Measurements from ENCODE around the gene SOS2.

Gene SOS2

DNA sequence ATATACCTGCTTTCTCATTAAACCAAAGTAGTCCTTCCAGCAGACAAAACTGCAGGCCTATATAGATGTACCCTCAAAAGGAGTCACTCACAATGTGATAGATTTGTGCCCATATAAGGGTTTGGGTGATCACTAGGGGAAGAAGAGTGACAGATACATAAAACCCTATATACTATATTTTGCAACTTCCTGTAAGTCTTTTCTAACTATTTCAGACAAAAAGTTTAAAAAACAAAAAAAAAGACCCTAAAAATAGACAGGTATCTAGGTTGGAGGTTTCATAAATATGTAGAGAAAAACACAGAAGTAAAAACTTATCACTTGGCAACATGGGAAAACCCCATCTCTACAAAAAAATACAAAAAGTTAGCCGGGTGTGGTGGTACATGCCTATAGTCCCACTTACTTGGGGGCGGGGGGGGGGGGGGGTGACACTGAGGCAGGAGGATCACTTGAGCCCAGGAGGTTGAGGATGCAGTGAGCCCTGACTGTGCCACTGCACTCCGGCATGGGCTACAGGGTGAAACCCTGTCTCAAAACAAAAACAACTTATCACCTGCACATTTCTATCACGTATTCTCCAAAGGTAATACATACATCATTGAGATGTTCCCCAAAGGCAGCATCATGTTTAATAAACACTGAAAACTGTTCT is 117.9 kb downstream of the SOS2 start:
- DNase-seq: no peak

DNA sequence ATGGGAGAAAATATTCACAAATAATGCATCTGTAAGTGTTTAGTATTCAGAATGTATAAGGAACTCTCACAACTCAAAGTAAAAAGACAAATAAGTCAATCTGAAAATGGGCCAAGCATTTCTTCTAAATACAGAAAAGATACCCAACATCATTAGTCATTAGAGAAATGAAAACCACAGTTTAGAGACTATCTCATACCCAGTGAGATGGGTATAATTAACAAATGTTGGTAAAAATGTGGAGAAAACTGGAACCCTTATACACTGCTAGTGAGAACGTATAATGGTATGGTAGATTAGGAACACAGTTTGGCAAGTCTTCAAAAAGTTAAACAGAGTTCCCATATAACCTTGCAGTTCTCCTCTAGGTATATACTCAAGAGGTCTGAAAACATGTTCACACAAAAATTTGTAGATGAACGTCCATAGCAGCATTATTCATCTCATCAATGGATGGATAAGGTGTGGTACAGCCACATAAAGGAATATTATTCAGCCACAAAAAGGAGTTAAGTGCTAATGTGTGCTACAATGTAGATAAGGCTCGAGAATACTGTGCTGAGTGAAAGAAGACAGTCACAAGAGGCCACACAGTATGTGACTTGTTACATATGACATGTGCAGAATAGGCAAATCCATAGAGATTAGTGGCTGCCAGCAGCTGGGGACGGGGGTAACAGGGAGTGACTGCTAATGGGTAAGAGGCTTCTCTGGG is 120.9 kb downstream of the SOS2 start:
- DNase-seq: no peak

DNA sequence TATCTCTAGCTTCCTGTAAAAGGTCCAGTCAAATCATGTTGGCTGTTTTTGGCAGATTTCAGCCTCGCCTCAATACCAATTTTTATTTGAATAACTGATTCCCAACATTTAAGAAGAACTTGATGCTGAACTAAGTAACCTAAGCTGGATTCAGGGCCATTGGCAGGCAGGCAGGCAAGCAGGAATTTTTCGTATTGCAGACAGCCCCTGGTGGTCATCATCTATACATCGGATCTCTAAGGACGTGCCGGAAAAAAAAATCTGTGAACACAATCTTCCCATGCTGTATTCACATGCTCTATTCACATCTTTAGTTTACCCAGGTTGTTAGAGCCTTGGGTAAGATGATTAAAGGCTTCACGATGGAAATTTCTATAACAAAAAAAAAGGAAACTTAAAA is 122.0 kb downstream of the SOS2 start:
- DNase-seq: no peak

DNA sequence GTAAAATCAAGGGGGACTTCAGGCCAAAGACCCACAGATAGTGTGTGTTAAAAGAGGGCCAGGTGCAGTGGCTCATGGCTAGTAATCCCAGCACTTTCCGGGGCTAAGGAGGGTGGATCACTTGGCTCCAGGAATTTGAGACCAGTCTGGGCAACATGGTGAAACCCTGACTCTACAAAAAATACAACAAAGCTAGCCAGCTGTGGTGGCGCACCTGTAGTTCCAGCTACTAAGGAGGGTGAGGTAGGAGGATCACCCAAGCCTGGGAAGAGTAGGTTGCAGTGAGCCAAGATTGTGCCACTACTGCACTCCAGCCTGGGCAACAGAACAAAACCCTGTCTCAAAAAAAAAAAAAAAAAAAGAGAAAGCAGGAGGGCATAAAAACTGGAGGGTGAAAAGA is 123.5 kb downstream of the SOS2 start:
- DNase-seq: no peak

DNA sequence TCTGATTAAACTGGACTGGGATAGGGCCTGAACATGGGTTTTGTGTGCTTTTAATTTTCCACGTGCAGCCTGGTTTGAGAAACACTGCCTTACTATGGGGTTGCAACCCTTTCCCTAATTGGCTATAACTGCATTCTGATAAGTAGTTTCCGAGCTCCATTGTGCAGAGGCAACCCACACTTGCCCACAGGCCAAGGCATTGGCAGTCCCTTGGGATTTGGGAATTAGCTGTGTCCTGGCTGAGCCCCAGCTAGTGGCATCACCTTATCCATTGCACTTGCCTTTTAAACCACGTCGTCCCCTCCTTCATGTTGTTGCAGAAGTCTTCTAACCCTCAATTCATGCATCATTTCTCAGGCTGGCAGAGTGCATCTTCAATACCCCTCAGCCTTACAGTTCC is 125.2 kb downstream of the SOS2 start:
- DNase-seq: no peak

DNA sequence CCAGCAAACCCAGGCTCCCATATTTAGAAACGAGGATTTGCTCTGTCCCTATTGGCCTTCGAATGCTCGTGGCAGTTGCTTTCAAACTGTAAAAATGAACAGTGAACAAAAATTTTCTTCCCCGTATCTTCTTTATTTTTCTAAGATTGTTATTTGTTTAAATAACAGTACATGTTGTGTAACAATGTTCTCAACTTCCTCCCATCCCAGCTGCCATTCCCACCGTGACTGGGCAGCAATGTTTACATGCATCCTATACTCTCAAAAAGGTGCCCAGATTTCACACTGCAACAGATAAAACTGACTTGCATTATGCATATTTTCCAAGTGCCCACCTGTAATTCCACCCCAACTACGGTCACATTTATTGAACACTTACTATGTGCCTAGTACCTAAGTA is 127.8 kb downstream of the SOS2 start:
- DNase-seq: no peak

DNA sequence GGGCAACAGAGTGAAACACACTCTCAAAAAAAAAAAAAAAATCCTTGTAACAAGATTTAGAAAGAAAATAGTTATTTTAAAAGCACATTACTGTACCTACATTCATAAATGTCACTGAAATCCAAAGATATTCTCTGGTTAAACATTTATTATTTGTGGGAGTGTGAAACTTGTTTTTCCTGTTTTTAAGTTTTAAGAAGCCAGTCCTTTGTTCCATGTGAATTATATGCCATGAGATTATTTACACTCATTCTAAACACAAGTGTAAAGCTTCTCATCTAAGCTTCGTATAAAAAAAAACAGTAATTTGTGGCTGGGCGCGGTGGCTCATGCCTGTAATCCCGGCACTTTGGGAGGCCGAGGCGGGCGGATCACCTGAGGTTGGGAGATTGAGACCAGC is 130.0 kb downstream of the SOS2 start:
- no peak for DNase-seq

DNA sequence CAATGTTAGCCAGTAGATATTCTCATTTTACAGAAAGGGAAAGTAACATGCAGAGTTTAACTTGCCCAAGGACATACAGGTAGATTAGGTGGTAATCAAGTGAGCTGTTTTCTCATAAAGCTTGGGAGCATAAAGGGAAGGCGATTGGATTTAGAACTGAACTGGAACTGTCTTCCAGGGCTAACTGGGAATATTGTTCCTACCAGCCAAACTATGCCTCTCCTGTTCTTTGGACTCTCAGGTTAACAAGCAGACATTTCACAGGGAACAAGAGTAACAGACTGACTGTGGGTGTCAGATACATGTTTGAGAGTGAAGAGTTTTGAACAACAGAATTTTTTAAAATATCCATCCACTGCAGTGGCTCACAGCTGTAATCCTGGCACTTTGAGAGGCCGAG is 130.6 kb downstream of the SOS2 start:
- no peak for DNase-seq

DNA sequence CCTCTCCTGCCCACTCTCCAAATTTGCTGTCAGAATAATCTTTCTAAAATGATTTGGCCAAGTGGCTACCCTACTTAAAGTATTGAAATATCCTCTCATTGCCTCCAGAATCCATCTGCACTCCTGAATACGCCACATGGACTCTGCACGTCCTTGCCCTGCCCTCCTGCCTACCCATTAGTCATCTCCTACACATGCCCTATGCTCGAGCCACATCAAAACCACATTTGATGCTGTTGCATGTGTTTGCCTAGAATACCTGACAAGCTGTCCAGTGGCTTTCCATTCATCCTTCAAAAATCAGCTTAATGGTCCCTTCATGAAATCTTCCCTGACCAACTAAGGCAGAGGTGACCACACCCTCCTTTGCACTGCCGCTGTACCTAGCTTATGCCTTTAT is 132.0 kb downstream of the SOS2 start:
- DNase-seq: no peak

DNA sequence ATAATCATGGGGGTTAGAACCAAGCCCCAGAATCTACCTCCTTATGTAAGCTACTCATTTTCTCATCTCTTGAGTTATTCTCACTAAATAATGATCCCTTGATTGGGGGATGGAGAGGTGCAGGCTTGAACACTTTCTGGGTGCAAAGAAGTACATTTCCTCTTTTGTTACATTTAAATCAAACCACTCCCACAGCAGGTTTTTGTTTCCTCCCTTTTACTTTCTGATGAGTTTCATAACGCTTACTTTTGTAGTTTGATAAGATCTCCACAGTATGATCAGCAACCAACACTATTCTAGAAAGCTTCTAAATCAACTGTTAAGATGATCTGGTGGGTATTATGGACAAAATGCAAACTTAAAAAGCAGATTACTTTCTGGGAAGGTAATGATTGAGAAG is 135.5 kb downstream of the SOS2 start:
- DNase-seq: peak in 1 of 5 donors; percentile 56

DNA sequence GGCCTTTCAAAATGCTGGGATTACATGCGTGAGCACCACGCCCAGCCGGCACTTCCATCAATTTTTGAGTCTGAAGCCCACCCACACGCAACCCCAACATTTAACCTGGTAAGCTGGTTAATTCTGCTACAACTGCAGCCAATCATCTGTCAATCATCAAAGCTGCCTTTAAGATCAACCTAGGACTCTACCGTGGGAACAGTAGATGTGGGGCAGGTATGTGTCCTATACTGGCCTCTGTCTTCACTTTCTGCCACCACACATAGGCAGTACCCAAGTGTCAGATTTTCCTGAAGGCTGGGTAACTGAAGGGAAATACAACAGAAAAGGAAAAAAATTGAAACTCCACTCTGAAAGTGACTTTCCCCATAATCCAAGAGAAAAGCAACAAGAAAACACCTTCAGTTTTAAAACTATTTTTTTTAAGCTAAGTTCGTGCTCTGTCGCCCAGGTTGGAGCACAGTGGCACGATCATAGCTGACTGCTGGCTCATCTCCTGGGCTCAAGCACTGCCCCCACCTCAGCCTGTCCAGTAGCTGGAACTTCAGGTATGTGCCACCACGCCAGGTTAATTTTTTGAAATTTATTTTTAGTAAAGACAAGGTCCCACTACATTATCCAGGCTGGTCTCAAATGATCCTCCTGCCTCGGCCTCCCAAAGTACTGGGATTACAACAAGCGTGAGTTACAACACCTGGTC is 137.2 kb downstream of the SOS2 start:
- no peak for DNase-seq

DNA sequence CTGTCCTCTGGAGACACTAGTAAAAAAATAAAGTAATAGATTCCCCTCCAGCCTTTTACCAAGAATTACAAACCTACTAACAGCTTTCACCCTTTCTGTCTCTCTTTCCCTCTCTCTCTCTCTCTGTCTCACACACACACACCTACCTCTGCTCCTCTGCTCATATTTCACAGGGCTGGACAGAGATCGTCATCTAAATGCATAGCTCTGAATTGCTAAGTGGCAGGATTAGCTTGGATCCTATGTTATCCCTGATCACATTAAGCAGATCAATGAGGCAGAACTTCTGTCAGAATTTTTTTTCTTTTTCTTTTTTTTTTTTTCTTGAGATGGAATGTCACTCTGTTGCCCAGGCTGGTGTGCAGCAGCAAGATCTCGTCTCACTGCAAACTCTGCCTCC is 137.9 kb downstream of the SOS2 start:
- DNase-seq: no peak

DNA sequence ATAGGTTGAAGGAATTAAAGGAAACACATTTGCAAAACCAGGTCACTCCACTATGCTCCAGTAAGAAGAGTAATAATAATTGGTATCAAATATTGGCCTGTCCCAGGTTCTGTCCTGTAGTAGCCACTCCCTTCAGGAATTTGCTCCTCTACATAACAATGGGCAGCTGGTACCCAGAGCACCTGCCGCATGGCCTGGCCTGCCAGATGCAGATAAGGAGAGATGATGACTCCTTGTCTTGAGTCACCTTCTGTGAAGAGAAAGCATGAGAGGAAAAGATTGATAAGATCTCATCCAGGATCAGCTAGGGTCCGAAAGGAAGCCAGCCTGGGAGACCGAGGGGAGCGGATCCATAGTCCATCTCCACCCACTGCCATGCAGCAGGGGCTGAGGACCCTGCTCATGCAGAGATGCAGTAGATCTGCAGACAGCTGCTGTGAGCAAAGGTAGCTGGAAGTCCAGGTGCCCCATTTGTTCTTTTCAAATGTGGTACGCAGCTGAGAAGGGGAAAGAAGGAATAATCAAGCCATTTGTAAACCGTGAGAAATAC is 139.3 kb downstream of the SOS2 start:
- no peak for DNase-seq

DNA sequence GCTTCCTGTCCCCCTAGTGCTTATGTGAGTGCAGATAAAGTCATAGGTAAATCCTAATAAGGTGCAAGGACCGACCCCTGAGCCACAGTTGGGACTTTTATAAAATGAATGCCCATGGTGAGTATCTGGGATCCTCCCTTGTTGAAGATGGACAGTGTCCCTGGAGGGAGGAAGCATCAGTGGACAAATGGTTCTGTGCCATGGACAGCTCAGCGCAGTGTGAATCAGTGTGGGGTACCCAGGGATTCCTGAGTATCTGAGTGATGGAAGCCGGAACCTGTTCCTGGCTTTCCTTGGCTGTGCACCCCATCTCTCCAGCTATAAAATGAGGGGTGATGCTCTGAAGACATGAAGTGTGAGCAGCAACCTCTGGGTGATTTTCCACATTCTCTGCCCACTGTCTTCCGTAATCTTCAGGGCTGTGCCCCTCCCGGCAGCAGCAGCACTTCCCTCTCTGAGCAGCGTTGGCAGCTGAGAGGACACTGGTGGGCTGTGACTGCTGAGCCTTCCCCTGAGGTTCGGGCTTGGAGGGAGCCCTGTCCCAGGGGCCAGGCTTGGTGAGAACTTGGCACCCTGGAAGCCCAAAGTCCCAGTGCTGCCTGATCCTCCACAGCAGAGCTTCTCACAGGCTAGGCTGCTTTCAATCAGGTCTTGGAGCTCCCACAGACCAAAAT is 140.0 kb downstream of the SOS2 start:
- DNase-seq: no peak

DNA sequence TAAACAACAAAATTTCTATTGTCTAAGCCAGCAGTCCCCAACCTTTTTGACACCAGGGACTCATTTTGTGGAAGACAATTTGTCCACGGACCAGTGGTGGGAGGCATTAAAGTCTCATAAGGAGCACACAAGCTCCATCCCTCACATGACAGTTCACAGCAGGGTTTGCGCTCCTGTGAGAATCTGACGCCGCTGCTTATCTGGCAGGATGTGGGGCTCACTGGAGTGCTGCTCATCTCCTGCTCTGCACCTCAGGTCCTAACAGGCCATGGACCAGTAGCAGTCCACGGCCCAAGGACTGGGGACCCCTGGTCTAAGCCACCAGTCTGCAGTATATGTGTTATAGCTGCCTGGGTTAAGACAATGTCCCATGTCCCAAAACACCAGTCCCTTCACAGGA is 142.2 kb downstream of the SOS2 start:
- no peak for DNase-seq

DNA sequence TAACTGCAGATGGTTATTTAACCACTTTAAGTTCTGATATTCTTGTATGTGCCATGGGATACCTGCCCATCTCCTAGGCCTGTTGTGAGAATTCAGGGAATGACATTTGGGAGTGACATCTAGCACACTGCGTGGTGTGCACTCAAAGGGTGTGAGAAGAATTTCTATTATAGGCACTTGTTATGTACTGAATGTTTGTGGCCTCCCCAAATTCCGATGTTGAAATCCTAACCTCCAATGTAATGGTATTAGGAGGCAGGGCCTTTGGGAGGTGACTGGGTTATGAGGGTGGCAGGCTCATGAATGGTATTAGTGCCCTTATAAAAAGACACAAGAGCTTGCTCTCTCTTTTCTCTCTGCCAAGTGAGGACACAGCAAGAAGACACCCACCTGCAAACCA is 142.6 kb downstream of the SOS2 start:
- no peak for DNase-seq

DNA sequence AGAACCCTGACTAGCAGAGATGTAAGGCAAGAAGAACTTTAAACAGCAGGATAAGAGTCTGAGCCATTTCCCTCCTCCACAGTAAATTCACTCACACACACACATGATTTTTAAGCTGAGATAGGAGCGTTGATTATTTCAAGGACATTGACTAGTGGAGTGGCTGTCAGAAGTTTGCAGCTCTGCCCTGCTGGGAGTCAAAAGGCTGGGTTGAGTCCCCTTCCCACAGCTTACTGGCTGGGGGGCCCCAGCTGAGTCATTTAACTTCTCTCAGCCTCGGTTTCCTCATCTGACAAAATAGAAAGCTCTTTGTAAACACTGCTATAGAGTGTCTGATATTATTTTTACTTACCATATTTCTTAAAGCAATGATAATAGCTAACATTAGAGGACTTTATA is 143.3 kb downstream of the SOS2 start:
- no peak for DNase-seq

DNA sequence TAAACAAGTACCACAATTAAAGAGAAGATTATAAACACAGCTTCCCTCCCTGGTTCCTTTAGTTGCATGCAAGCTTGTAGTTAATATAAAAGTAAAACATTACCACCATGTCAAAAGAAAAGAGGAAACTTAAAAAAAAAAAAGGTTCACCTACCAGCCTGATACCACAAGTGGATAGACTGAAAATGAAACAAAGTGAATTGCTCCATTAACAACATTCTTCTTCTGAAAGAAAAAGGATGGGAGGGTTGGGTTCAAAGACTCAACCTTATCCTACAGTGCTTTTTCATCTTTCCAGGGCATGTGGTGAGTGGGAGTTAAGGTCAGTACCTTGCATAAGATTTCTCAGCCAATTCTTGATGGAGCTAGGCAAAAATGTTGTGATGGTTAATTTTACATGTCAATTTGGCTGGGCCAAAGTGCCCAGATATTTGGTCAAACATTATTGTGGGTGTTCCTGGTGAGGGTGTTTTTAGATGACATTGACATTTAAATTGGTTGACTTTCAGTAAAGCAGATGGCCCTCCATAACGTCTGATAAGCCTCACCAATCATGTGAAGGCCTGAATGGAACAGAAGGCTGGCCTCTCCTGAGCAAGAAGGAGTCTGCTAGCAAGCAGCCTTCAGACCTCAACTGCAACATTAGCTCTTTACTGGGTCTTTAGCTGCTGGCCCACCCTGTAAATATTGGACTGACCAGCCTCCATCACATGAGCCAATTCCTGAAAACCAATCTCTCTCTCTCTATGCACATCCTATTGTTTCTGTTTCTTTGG is 143.8 kb downstream of the SOS2 start:
- peak in 1 of 5 donors; percentile 52 for DNase-seq

DNA sequence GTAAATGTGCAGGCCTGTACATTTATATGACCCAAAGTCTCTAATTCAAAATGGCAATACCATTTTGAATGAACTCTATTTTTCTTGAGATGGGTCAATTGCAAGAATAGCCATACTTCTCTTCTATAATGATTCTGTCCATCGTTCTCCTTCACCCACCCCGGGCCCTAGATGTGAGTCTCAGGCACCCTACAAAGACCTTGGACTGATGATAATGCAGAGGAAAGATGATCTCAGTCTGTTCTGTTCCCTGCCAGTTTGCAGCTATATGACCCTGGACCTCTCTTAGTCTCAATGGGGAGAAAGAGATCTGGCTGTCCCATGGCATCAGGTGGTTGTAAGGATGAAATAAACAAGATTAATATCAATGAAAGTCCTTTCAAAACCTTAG is 145.1 kb downstream of the SOS2 start:
- DNase-seq: no peak

DNA sequence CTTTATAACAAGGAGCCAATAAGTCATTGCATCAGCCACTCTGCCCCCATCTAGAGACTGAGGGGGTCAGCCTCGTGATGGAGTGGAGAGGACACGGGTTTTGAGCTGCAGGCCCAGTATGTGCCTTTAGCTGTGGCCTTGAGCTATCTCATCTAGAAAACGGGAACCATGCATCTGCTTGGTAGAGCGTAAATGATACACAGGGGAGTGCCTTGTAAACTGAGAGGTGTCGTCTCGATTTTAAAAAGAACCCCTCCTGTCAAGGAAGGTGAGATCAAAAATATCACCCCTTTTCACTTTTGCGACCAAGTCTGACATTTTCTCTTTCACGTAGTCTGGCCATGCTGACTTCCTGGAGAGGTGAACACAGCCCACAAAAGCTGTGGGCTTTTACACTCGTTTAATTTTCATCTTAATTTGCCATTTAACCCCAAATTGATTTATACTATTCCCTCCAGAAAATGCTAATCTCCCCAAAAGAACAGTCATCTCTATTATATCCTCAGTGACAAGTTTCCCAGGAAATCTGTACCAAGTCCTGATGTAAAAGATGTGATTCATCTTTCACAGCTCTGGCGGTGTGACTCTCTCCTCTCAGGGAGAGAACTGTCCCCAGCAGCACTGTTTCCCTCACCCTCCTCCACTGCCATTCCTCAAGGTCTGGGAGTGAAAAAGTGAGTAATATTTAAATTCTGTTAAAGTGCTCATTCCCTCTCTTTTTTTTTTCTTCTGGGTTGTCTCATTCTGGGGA is 145.6 kb downstream of the SOS2 start:
- DNase-seq: peak in 1 of 5 donors; percentile 40

DNA sequence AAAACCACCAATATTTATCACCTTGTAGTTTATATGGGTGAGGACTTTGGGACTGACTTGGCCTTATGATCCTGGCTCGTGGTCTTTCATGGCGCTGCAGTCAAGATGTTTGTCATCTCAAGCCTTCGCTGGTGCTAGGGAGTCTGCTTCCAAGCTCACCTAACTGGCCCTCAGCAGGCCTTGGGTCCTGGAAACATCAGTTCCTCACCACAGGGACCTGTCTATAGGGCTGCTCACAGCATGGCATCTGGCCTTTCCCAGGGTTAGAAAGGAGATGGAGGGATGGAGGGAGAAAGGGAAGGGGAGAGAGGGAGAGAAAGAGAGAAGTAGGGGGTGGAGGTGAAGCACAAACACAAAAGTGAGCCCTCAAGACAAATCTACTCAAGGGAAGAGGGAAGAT is 146.7 kb downstream of the SOS2 start:
- no peak for DNase-seq

Data from T-helper 1 cell (primary cell).